RWPE1 (cell line): ENCODE measurements around the gene IMPG2.

Experiments used
- CTCF ChIA-PET: fragments of 350-600 bp; sonication (Branson Sonifier 250); formaldehyde crosslinking; extraction: SDS; loops from one replicate; lab custom pipeline; 2021; lab: Yijun Ruan, JAX
- POLR2A ChIA-PET: fragments of 400-600 bp; formaldehyde crosslinking; extraction: SDS; loops from one replicate; lab custom pipeline; 2020; ENCODE audit warnings: antibody characterized with exemption; ENCODE audit not compliant: low non-redundant PET; lab: Yijun Ruan, JAX
- DNase-seq: peaks from one replicate; pipeline ENCODE4 v3.0.0; 2012; ENCODE audit warnings: low spot score
- H3K27ac ChIP-seq: fragments of 450-650 bp; 2 replicates; pipeline ENCODE4 v1.5.1; 2017
- CTCF ChIP-seq: fragments of 450-650 bp; conservative IDR thresholded peaks from 2 replicates; pipeline ENCODE4 v1.5.1; 2017; ENCODE audit warnings: low read depth, mild to moderate bottlenecking

The IMPG2 gene

GRCh38 chr3:101303089-101303731, 17.2 kb downstream of the IMPG2 start:
- no peak for TF ChIP-seq CTCF
- ChIA-PET POLR2A (no interaction called here), CTCF (interaction anchor here (0.6 kb wide), 1 partner anchor 10 kb away, joined by 3 read pairs; no protein-coding TSS in a partner anchor)
- no peak overlapping the region for H3K27ac ChIP-seq
- peak; percentile 12 for DNase-seq

- no peak for DNase-seq
- TF ChIP-seq CTCF = no peak
- POLR2A ChIA-PET = no interaction called here
- CTCF ChIA-PET = no interaction called here
- no peak overlapping the region for H3K27ac ChIP-seq
Observed at GRCh38 chr3:101300073-101300472, 20.3 kb downstream of the IMPG2 start.

- ChIA-PET POLR2A (no interaction called here), CTCF (no interaction called here)
- DNase-seq = no peak
- TF ChIP-seq CTCF = no peak
- H3K27ac ChIP-seq = no peak overlapping the region
Observed at GRCh38 chr3:101292027-101292426, 28.3 kb downstream of the IMPG2 start.

- DNase-seq = no peak
- ChIA-PET POLR2A (interaction anchor here (0.6 kb wide), 1 partner anchor 726 kb away, joined by 4 read pairs; no protein-coding TSS in a partner anchor), CTCF (no interaction called here)
- H3K27ac ChIP-seq = no peak overlapping the region
- no peak for TF ChIP-seq CTCF
Observed at GRCh38 chr3:101288294-101288693, 32.1 kb downstream of the IMPG2 start.

GRCh38 chr3:101284757-101285156, 35.6 kb downstream of the IMPG2 start:
- TF ChIP-seq CTCF = no peak
- ChIA-PET CTCF (interaction anchor here (0.7 kb wide), 1 partner anchor 10 kb away, joined by 3 read pairs; no protein-coding TSS in a partner anchor), POLR2A (no interaction called here)
- DNase-seq = no peak
- H3K27ac ChIP-seq = no peak overlapping the region

- no peak overlapping the region for H3K27ac ChIP-seq
- TF ChIP-seq CTCF = no peak
- no peak for DNase-seq
- ChIA-PET CTCF (no interaction called here), POLR2A (no interaction called here)
Observed at GRCh38 chr3:101281521-101282030, 38.8 kb downstream of the IMPG2 start.
